A549 treated with ZK216348 at 1 μM for 4 hours (cell line): ENCODE measurements around the gene POLH. TPM values are rescaled to one million over a fixed set of nuclear protein-coding genes. Genes with fewer than 3 reads are reported as not detected.

Experiments used
- total RNA-seq: library from RNA; stranded (reverse); fragments of 200-300 nt; extraction: Qiagen RNA extraction; gene quantifications from 5 replicates; pipeline ENCODE4 v1.2.3, GENCODE V29; 2022; ENCODE audit warnings: low read depth

Gene POLH
- 8.0 to 9.6 TPM (median 9.3 TPM) in 5 replicates for total RNA-seq

GRCh38 chr6:43575772-43576551 lies at the start of gene POLH, which contains the start of gene XPO5:
Gene POLH (plus strand): TSS chr6:43576185. CDS start chr6:43582320, 6,135 bp downstream.
Gene XPO5 (minus strand): TSS chr6:43576038. CDS start chr6:43575864, 174 bp downstream.

DNA sequence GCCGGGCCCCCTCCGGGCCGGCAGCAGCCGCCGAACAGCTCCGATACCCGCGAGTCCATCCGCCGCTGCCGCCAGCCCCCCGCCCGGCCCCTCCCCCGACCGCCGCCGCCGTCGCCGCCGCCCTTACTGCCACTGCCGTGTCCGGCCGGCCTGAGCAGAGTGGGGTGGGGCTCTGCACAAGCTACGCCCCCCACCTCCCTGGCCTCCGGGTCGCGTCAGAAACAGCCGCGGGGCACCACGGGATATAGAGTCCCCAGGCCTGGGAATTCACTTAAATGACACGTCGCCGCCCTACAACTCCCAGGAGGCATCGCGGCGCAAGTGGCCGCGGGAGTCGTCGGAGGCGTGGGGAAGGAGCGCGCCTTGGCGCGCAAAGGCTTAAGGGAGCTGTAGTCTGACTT lies 53.1 kb downstream of the POLH start, which contains the start of gene GTPBP2:
GTPBP2 (minus strand) TSS at position 161 of the 401 bp plus-strand sequence; CDS start at position 59, 102 bp downstream.

GRCh38 chr6:43635387-43636307 lies 59.7 kb downstream of the POLH start, which contains the start of gene MAD2L1BP:
Gene MAD2L1BP (plus strand): TSS chr6:43635840. CDS start chr6:43635876, 36 bp downstream.

GRCh38 chr6:43644940-43645612 lies 69.1 kb downstream of the POLH start, which contains the start of gene RSPH9:
Gene RSPH9 (plus strand): TSS chr6:43645036. CDS start chr6:43645099, 63 bp downstream.

Other genes starting within 250 kb of the POLH start
- 3.7 to 6.0 TPM (median 5.2 TPM) in 5 replicates for gene ZNF318, start 206.5 kb upstream of the POLH start, total RNA-seq
- 6.8 to 11.0 TPM (median 10.0 TPM) in 5 replicates for gene ABCC10, start 148.6 kb upstream of the POLH start, total RNA-seq
- gene DLK2, start 120.6 kb upstream of the POLH start, total RNA-seq = 3.6 to 7.8 TPM (median 7.3 TPM) in 5 replicates
- 13.1 to 21.7 TPM (median 18.4 TPM) in 5 replicates for gene TJAP1, start 98.6 kb upstream of the POLH start, total RNA-seq
- 0.66 to 1.2 TPM (median 1.1 TPM) in 5 replicates for gene LRRC73, start 65.8 kb upstream of the POLH start, total RNA-seq
- 62.4 to 73.2 TPM (median 71.4 TPM) in 5 replicates for gene YIPF3, start 59.3 kb upstream of the POLH start, total RNA-seq
- gene POLR1C, start 59.1 kb upstream of the POLH start, total RNA-seq = 44.8 to 51.0 TPM (median 48.0 TPM) in 5 replicates
- 25.0 to 31.1 TPM (median 27.3 TPM) in 5 replicates for gene XPO5, start 147 bp upstream of the POLH start, total RNA-seq
- 16.6 to 23.2 TPM (median 21.3 TPM) in 5 replicates for gene GTPBP2, start 53.1 kb downstream of the POLH start, total RNA-seq
- 31.7 to 39.7 TPM (median 34.6 TPM) in 5 replicates for gene MAD2L1BP, start 59.7 kb downstream of the POLH start, total RNA-seq
- 0.13 to 0.31 TPM (median 0.24 TPM) in 5 replicates for gene RSPH9, start 68.9 kb downstream of the POLH start, total RNA-seq
- gene MRPS18A, start 111.6 kb downstream of the POLH start, total RNA-seq = 39.9 to 53.9 TPM (median 46.3 TPM) in 5 replicates
- gene VEGFA, start 194.0 kb downstream of the POLH start, total RNA-seq = 25.0 to 39.7 TPM (median 32.5 TPM) in 5 replicates